ENCODE data around the gene DHRSX. TPM values are rescaled to one million over a fixed set of nuclear protein-coding genes. Genes with fewer than 3 reads are reported as not detected.

DHRSX gene, protein sequence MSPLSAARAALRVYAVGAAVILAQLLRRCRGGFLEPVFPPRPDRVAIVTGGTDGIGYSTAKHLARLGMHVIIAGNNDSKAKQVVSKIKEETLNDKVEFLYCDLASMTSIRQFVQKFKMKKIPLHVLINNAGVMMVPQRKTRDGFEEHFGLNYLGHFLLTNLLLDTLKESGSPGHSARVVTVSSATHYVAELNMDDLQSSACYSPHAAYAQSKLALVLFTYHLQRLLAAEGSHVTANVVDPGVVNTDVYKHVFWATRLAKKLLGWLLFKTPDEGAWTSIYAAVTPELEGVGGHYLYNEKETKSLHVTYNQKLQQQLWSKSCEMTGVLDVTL
- total RNA-seq, result 17.6 and 23.9 TPM in 2 replicates

DNA sequence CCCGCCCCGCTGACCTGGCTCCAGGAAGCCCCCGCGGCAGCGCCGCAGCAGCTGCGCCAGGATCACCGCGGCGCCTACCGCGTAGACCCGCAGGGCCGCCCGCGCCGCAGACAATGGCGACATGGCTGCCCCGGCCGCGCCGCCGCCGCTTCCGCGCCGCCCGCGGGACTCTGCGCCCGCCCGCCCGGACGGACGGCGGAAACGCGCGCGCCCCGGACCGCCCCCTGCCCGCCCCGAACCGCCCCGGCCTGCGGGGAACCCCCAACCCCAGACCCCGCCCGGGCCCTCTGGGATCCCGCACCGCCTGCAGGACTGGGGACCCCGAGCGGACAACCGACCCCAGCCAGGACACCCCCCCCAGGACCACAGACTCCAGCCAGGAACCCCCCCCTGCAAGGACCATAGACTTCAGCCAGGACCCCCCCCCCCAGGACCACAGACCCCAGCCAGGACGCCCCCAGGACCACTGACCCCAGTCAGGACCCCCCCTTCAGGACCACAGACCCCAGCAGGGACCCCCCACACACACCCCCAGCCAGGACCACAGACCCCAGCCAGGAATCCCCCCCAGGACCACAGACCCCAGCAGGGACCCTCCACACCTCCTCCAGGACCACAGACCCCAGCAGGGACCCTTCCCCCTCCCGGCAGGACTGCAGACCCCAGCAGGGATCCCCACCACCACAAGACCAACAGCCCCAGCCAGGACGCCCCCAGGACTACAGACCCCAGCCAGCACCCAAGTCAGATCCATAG lies at the start of gene DHRSX, which contains the start of gene ZBED1:
TSS of gene DHRSX (minus strand) at position 174 of the 756 bp plus-strand sequence. CDS start at position 123, 51 bp downstream.
TSS of gene ZBED1 (minus strand) at position 174 of the 756 bp plus-strand sequence. CDS start 10,257 bp downstream, outside the sequence.

Other genes with a start within 250 kb of the DHRSX start
- 27.6 and 34.0 TPM in 2 replicates for gene ZBED1, start within 50 bp of the DHRSX start, total RNA-seq
- gene CD99, start 190.3 kb upstream of the DHRSX start, total RNA-seq, result 284 and 382 TPM in 2 replicates